ENCODE results near the gene CACNA2D3. TPM values are rescaled to one million over a fixed set of nuclear protein-coding genes. Genes with fewer than 3 reads are reported as not detected.

The CACNA2D3 gene
- total RNA-seq, 1 experiment from 2014 or later, result not detected

DNA sequence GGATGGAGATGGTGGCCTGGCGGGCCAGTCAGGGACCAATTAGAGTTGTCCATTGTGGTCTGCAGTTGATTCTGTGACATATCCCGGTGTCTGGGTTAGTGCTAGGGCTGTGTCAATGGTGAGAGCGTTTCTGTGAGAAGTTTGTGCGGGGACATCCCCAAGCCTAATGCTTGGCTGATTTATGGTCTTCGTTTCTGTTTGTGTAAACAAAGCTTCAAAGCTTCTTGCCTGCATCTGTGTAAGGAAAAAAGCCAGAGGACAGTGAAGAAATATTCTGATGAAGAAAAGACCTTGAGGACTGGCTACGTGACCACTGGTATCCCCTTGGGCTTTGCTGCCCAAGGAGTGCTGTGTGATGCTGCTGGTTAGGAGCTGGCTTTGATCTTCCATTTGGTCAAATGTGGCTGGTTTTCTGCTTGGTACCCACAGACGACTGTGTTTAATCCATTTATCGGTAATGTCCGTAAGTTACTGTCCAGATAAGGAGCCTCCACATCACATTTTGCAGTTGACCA lies 880.1 kb downstream of the CACNA2D3 start:
- Histone ChIP-seq H3K79me2 (ENCODE audit: low read length) (no peaks in the 10 kb centered on the region), H3K27ac (ENCODE audit: low read length) (no peak overlapping the region), H2AFZ (ENCODE audit: low read length) (no peak overlapping the region), H3K9me2 (replicated peaks; ENCODE audit: low read length) (no peaks in the 10 kb centered on the region), H3F3A (ENCODE audit: low read length, unreplicated experiment) (no peaks in the 10 kb centered on the region), H3K9ac (ENCODE audit: low read length) (no peak overlapping the region), H3K27me3 (ENCODE audit: low read length) (peaks cover 42% of the 10 kb centered on the region), H3K9me3 (ENCODE audit: low read length) (no peaks in the 10 kb centered on the region), H3K4me3 (ENCODE audit: low read length) (no peak overlapping the region), H3K36me3 (ENCODE audit: low read depth, low read length) (no peaks in the 10 kb centered on the region), H3K4me1 (ENCODE audit: insufficient read depth, low read length) (peaks cover 4% of the 10 kb centered on the region), H4K20me1 (ENCODE audit: low read length) (no peaks in the 10 kb centered on the region), H3K4me2 (ENCODE audit: low read length) (no peak overlapping the region)
- POLR2A ChIA-PET (ENCODE audit: unreplicated experiment), result no interaction called here
- ATAC-seq, result no peak
- no TSS peak for BruUV-seq (replicated peaks)
- TF ChIP-seq EZH2phosphoT487 (IDR thresholded peaks at IDR 0.05; ENCODE audit: borderline replicate concordance, low read length), result no peak
- TF ChIP-seq CTCF (conservative IDR thresholded peaks at IDR 0.05; ENCODE audit: low read depth, low read length), result no peak
- no peak for TF ChIP-seq EZH2 (IDR thresholded peaks at IDR 0.05; ENCODE audit: low read length, unreplicated experiment)
- intact Hi-C loops (cut with micrococcal nuclease), result no loop called here
- CTCF ChIA-PET, result no interaction called here
- no peak for DNase-seq

DNA sequence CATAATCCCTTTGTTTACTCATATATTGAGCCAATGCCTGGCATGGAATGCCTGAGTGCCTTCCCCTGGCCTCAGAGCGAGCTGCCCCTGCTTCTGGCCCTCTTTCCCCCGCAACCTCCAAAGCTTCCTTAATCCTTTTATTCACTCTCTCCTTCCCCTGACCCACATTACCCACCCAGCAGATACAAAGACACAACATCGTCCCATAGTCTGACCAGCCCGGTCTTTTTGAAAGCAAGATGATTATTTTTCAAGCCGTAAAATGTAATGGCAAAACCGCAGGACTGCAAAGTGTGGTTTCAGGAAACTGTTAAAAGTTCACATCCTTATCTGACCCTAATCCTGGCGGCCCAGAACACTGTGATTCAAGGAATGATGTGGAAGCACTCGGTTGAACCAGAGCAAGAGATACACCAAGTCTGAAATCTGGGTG lies 883.9 kb downstream of the CACNA2D3 start:
- DNase-seq, result no peak
- Histone ChIP-seq H3K4me2 (ENCODE audit: low read length) (no peak overlapping the region), H3K27ac (ENCODE audit: low read length) (no peak overlapping the region), H3K9me2 (replicated peaks; ENCODE audit: low read length) (no peaks in the 10 kb centered on the region), H3K9me3 (ENCODE audit: low read length) (no peaks in the 10 kb centered on the region), H3K27me3 (ENCODE audit: low read length) (peaks cover 42% of the 10 kb centered on the region), H3K4me1 (ENCODE audit: insufficient read depth, low read length) (no peaks in the 10 kb centered on the region), H3K9ac (ENCODE audit: low read length) (no peak overlapping the region), H4K20me1 (ENCODE audit: low read length) (no peaks in the 10 kb centered on the region), H3F3A (ENCODE audit: low read length, unreplicated experiment) (no peaks in the 10 kb centered on the region), H3K36me3 (ENCODE audit: low read depth, low read length) (no peaks in the 10 kb centered on the region), H3K4me3 (ENCODE audit: low read length) (no peak overlapping the region), H2AFZ (ENCODE audit: low read length) (no peak overlapping the region), H3K79me2 (ENCODE audit: low read length) (no peaks in the 10 kb centered on the region)
- TF ChIP-seq EZH2 (IDR thresholded peaks at IDR 0.05; ENCODE audit: low read length, unreplicated experiment) (no peak), CTCF (conservative IDR thresholded peaks at IDR 0.05; ENCODE audit: low read depth, low read length) (no peak), EZH2phosphoT487 (IDR thresholded peaks at IDR 0.05; ENCODE audit: borderline replicate concordance, low read length) (no peak)
- no TSS peak for BruUV-seq (replicated peaks)
- ChIA-PET POLR2A (ENCODE audit: unreplicated experiment) (no interaction called here), CTCF (no interaction called here)
- intact Hi-C loops (cut with micrococcal nuclease), result no loop called here
- ATAC-seq, result no peak

DNA sequence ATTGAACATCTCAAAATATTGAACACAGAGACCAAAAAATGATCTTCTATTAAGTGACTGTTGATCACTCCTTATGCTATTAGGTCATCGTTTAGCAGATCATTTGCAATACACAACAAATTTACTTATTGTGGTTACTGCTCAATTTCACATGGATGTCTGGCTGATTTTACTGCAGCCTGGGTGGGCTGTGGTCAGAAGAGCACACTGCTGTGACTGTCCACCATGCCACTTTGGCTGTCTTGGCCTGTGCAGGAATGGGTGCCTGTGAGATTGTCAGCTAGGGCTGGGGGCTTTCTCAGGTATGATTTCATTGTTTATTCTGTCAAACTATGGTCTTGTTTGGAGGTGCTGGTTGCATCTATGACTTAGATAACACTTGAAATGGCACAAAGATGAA lies 885.6 kb downstream of the CACNA2D3 start:
- ChIA-PET POLR2A (ENCODE audit: unreplicated experiment) (no interaction called here), CTCF (interaction anchor here (0.6 kb wide), 1 partner anchor 23 kb away, joined by 3 read pairs; no protein-coding TSS in a partner anchor)
- peaks cover 37% of the 10 kb centered on the region for H3K27me3 ChIP-seq (ENCODE audit: low read length)
- no peaks in the 10 kb centered on the region for H3K36me3 ChIP-seq (ENCODE audit: low read depth, low read length)
- intact Hi-C loops (cut with micrococcal nuclease), result no loop called here
- TF ChIP-seq EZH2 (IDR thresholded peaks at IDR 0.05; ENCODE audit: low read length, unreplicated experiment) (no peak), CTCF (conservative IDR thresholded peaks at IDR 0.05; ENCODE audit: low read depth, low read length) (no peak)
- no peaks in the 10 kb centered on the region for H3K9me3 ChIP-seq (ENCODE audit: low read length)
- no peaks in the 10 kb centered on the region for H3K9me2 ChIP-seq (replicated peaks; ENCODE audit: low read length)
- no peak overlapping the region for H2AFZ ChIP-seq (ENCODE audit: low read length)
- no peak overlapping the region for H3K4me2 ChIP-seq (ENCODE audit: low read length)
- no peak for ATAC-seq
- no peaks in the 10 kb centered on the region for H4K20me1 ChIP-seq (ENCODE audit: low read length)
- H3K27ac ChIP-seq (ENCODE audit: low read length), result no peak overlapping the region
- no peaks in the 10 kb centered on the region for H3F3A ChIP-seq (ENCODE audit: low read length, unreplicated experiment)
- H3K79me2 ChIP-seq (ENCODE audit: low read length), result no peaks in the 10 kb centered on the region
- H3K9ac ChIP-seq (ENCODE audit: low read length), result no peak overlapping the region
- no peak overlapping the region for H3K4me3 ChIP-seq (ENCODE audit: low read length)
- no peak for DNase-seq
- BruUV-seq (replicated peaks), result no TSS peak
- no peaks in the 10 kb centered on the region for H3K4me1 ChIP-seq (ENCODE audit: insufficient read depth, low read length)
